Aorta (tissue), 5 donors: ENCODE measurements around the gene MTHFD1L. TPM values are rescaled to one million over a fixed set of nuclear protein-coding genes. Genes with fewer than 3 reads are reported as not detected.

Experiments
- ATAC-seq: fragments of 200-7000 bp; cut with Tn5 transposase; one replicate; pipeline ENCODE4 v1.9.1; 2022; ENCODE audit warnings: moderate library complexity; ENCODE audit not compliant: low FRiP score
- DNase-seq, 2 donors: peaks; one replicate each; pipeline ENCODE4 v3.0.0-alpha.2; 2020
- H3K27ac ChIP-seq, 2 donors: one replicate each; pipeline ENCODE4 v1.5.1; 2013; ENCODE audit warnings: low read length in 2 of 2, mild to moderate bottlenecking in 2 of 2, moderate library complexity in 2 of 2, control low read depth in 1 of 2, inconsistent platforms in 1 of 2, low read depth in 1 of 2
- H3K27me3 ChIP-seq, 2 donors: one replicate each; pipeline ENCODE4 v1.6.1; 2013; ENCODE audit warnings: control low read depth in 1 of 2, low read length in 1 of 2, mild to moderate bottlenecking in 1 of 2, moderate library complexity in 1 of 2; ENCODE audit not compliant: insufficient read depth in 2 of 2, control insufficient read depth in 1 of 2
- H3K36me3 ChIP-seq, 2 donors: one replicate each; pipeline ENCODE4 v1.6.1; 2013; ENCODE audit warnings: control low read depth in 1 of 2, low read length in 1 of 2, mild to moderate bottlenecking in 1 of 2; ENCODE audit not compliant: insufficient read depth in 2 of 2, control insufficient read depth in 1 of 2
- H3K4me1 ChIP-seq, 2 donors: one replicate each; pipeline ENCODE4 v1.6.1; 2013; ENCODE audit warnings: low read length in 2 of 2, control low read depth in 1 of 2, mild to moderate bottlenecking in 1 of 2, moderate library complexity in 1 of 2; ENCODE audit not compliant: insufficient read depth in 2 of 2, control insufficient read depth in 1 of 2
- H3K4me3 ChIP-seq, 2 donors: one replicate each; pipeline ENCODE4 v1.5.1; 2013; ENCODE audit warnings: low read length in 2 of 2, control low read depth in 1 of 2, mild to moderate bottlenecking in 1 of 2
- H3K9me3 ChIP-seq: one replicate; pipeline ENCODE4 v1.6.1; 2013; ENCODE audit warnings: mild to moderate bottlenecking, low read length; ENCODE audit not compliant: control insufficient read depth
- WGBS, 2 donors: extraction: QIAGEN DNeasy Blood & Tissue Kit; methylation state at CpG; one replicate each; pipeline ENCODE4 v1.1.7; 2013; 5-methylcytosine and 5-hydroxymethylcytosine counted together
- intact Hi-C, 2 donors: fragments of 100-400 bp; cut with DNase I; formaldehyde crosslinking; loops; one replicate each; pipeline versions ENCODE4 v1.14.2 to v1.15.0; 2022
- polyA plus RNA-seq, 2 donors: library from polyadenylated mRNA; stranded (reverse); fragments of 200-250 nt; gene quantifications; one replicate each; pipeline ENCODE4 v1.2.3, GENCODE V29; 2013
- total RNA-seq, 2 donors: library from RNA; stranded (reverse); fragmentation: NEBNext Ultra II Directional; extraction: Animal tissue kit (Norgen Biotek cat#: 25700); gene quantifications; one replicate each; pipeline ENCODE4 v1.2.1, GENCODE V29; 2021
- donor health status: healthy with polysubstance abuse.
- donor health status: Bipolar disorder and iron deficiency.
- donor health status: DM: no; HTN: no; CAD: no.
- donor health status: DM: no; HTN: no; CAD: no.
- donor health status: DM: yes; HTN: yes; CAD: no.

MTHFD1L gene
- total and polyA plus RNA-seq, 4 donors = 20.4 to 65.8 (median 55.7) TPM

DNA sequence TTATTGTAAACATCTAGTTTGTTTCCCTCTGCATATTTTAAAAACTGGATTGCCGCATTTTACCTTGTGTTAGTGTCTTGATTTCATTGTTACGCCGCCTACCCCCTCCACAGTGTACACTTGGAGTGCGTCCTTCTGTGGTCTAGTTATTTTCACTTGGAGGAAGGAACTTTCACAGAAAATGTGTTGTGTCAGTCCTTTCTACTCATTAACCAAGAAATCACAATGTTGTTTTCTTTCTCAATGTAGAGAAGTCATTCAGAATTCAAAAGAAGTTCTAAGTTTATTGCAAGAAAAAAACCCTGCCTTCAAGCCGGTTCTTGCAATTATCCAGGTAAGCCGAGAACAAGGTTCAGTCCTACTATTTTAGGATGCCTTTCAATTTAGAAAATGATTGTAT lies 10.3 kb downstream of the MTHFD1L start:
- no peak for ATAC-seq
- H3K9me3 ChIP-seq = no peaks in the 10 kb centered on the region
- H3K27me3 ChIP-seq = no peaks in the 10 kb centered on the region
- intact Hi-C loops = loop anchor here (5.0 kb wide), 1 partner anchor 59 kb away; no protein-coding TSS in a partner anchor
- peak overlapping the region in 1 of 2 donors; percentile 13 for H3K27ac ChIP-seq
- peaks cover 2 to 3% of the 10 kb centered on the region in 2 donors for H3K4me1 ChIP-seq
- WGBS, 2 donors = 60 to 65% methylated on average over 6 of the region's 6 CpGs
- H3K36me3 ChIP-seq = no peaks in the 10 kb centered on the region
- no peak overlapping the region for H3K4me3 ChIP-seq
- no peak for DNase-seq

DNA sequence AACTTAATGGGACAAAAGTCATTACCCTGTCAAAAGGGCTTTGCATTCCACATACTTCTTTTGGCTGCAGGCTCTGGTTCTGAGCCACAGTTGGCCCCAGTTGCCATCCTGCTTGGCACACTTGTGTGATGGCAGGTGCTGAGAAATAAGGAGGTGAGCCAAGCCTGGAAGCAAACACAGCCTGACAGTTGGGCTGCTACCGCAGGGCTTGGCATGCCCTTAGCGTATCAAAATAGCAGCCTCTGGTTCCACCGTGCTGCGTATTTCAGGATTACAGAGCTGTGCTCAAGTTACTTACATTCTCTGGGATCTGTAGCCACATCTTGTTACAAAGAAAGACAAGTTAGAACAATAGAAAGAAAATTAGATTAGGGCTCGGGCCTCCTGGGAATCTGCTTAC lies 11.1 kb downstream of the MTHFD1L start:
- no peak overlapping the region for H3K4me3 ChIP-seq
- intact Hi-C loops = loop anchor here (5.0 kb wide), 1 partner anchor 59 kb away; no protein-coding TSS in a partner anchor
- WGBS, 2 donors = 4 to 9% methylated on average over 5 of the region's 5 CpGs
- ATAC-seq = peak; percentile 87
- peak overlapping the region in 1 of 2 donors; percentile 91 for H3K27ac ChIP-seq
- H3K27me3 ChIP-seq = no peaks in the 10 kb centered on the region
- peaks cover 2 to 3% of the 10 kb centered on the region in 2 donors for H3K4me1 ChIP-seq
- H3K36me3 ChIP-seq = no peaks in the 10 kb centered on the region
- peak; percentile 79 for DNase-seq
- no peaks in the 10 kb centered on the region for H3K9me3 ChIP-seq

DNA sequence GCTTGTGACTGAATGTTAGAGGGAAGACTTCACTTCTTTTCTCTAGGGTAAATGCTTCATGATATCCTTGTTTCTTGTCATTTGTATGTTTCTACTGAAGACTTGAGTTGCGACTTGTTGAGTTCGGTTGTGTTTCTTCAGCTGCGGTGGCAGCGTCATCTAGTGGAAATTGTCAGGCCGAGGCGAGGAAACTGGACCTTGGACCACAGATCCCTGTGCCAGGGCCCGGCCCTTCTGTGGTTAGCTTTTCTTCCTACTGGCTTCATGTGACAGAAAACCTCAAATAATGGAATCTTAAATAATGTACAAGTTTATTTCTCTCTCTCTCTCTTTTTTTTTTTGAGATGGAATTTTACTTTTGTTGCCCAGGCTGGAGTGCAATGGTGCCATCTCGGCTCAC lies 12.4 kb downstream of the MTHFD1L start:
- DNase-seq (no peak), ATAC-seq (no peak)
- Histone ChIP-seq H3K9me3 (no peaks in the 10 kb centered on the region), H3K27me3 (no peaks in the 10 kb centered on the region), H3K4me3 (no peak overlapping the region), H3K27ac (no peak overlapping the region), H3K36me3 (no peaks in the 10 kb centered on the region), H3K4me1 (peaks cover 2 to 5% of the 10 kb centered on the region in 2 donors)
- 87 to 90% methylated on average over 8 of the region's 8 CpGs for WGBS, 2 donors
- intact Hi-C loops = loop anchor here (5.0 kb wide), 1 partner anchor 61 kb away; no protein-coding TSS in a partner anchor

DNA sequence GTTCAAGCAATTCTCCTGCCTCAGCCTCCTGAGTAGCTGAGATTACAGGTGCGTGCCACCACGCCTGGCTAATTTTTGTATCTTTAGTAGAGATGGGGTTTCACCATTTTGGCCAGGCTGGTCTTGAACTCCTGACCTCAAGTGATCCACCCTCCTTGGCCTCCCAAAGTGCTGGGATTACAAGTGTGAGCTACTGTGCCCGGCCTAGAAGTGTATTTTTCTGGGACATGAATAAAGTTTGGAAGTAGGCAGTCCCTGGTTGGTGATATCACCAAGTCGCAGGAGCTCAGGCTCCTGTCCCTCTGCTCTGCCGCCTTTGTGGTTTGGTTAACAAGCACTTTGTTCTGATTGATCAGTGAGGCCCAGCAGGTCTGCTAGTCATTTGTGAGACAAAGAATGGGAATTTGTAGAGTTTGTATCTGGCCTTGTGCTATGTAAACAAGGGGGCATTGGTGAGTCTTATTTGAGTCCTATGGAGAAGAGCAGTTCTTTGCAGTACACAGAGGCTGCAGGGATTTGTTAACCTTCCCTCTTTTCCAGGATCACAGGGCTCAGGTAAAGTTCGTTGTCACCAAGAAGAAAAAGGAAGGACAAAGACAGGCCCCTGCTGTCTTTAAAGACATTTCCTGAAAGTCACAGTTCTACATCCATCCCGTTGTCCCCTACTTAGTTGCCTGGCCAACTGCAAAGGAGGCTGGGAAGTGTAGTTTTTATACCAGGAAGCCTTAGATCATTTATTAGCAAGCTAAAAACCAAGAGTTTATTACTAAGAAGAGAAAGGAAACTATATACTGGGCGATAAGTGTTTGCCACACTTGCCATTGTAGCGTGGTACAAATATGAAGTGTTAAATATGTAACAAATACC lies 13.1 kb downstream of the MTHFD1L start:
- Histone ChIP-seq H3K27ac (peak overlapping the region in 1 of 2 donors; percentile 32), H3K4me3 (no peak overlapping the region), H3K36me3 (no peaks in the 10 kb centered on the region), H3K27me3 (no peaks in the 10 kb centered on the region), H3K9me3 (no peaks in the 10 kb centered on the region), H3K4me1 (peaks cover 2 to 5% of the 10 kb centered on the region in 2 donors)
- ATAC-seq = no peak
- 80 to 86% methylated on average over 9 of the region's 9 CpGs for WGBS, 2 donors
- no peak for DNase-seq
- intact Hi-C loops = loop anchor here (5.0 kb wide), 1 partner anchor 61 kb away; no protein-coding TSS in a partner anchor

DNA sequence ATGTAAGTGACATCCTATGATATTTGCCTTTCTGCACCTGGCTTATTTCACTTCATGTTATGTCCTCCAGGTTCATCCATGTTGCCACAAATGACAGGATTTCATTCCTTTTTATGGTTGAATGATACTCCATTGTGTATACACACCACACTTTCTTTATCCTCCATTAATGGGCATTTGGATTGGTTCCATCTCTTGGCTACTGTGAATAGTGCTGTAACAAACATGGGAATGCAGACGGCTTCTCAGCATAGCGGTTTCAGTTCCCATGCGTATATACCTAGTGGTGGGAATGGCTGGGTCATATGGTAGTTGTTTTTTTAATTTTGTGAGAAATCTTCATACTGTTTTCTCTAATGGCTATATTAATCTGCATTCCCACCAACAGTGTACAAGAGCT lies 14.8 kb downstream of the MTHFD1L start:
- Histone ChIP-seq H3K27me3 (no peaks in the 10 kb centered on the region), H3K4me1 (peaks cover 2 to 5% of the 10 kb centered on the region in 2 donors), H3K36me3 (no peaks in the 10 kb centered on the region), H3K27ac (no peak overlapping the region), H3K9me3 (no peaks in the 10 kb centered on the region), H3K4me3 (no peak overlapping the region)
- WGBS, 2 donors = 86 to 92% methylated on average over 3 of the region's 3 CpGs
- no peak for DNase-seq
- intact Hi-C loops = no loop called here
- no peak for ATAC-seq

DNA sequence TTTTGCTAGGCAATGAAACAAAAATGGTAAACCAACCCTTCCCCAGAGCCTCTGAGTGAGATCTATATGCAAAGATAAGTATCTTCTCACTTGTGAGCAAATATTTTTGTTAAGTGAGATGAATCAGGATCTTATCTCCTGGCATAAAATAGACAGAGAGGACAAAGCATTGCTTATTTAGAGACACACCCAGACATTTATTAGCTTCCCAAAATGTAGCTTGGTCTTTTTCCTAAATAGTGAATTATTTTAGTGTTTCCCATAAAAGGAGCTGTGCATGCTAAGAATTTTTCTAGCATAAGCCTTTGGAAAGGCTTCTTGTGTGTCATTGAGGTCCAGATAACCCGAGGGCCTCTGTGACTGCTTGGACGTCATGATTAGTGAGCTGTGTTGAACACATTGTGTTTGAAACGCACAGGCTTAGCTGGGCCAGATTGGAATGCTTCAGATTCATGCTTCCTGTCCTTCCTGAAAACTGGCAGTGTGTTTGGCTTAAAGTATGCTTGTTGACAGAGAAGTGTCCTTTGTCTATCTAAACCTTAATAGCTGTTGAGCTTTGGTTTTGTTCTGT lies 16.5 kb downstream of the MTHFD1L start:
- 6 to 8% methylated on average over 3 of the region's 3 CpGs for WGBS, 2 donors
- Histone ChIP-seq H3K4me1 (peaks cover 2 to 3% of the 10 kb centered on the region in 2 donors), H3K36me3 (no peaks in the 10 kb centered on the region), H3K4me3 (no peak overlapping the region), H3K9me3 (no peaks in the 10 kb centered on the region), H3K27ac (peak overlapping the region; percentile 57 to 76), H3K27me3 (no peaks in the 10 kb centered on the region)
- peak; percentile 80 for ATAC-seq
- DNase-seq = peak in 1 of 2 donors; percentile 69
- intact Hi-C loops = no loop called here

DNA sequence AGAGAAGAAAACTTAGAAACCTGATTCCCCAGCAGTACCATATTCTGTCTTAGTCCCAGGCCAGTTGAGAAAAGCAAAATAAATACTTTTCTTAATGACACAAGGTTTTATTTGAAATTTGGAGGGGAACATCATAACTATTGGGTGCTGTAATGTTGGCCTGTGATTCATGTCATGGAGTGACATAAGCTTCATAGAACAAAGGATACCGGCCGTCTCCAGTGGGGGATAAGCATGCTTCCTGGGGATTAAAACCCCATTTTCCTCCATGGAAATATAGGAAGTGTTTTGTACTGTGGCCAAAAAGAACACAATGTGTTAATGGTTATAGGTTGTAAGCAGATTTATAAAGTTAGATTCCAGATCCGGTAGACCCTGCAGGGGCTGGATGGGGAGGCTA lies 18.0 kb downstream of the MTHFD1L start:
- no peaks in the 10 kb centered on the region for H3K27me3 ChIP-seq
- H3K27ac ChIP-seq = peak overlapping the region in 1 of 2 donors; percentile 39
- peaks cover 2% of the 10 kb centered on the region in 2 donors for H3K4me1 ChIP-seq
- intact Hi-C loops = no loop called here
- ATAC-seq (no peak), DNase-seq (no peak)
- H3K4me3 ChIP-seq = no peak overlapping the region
- 18 to 22% methylated on average over 3 of the region's 3 CpGs for WGBS, 2 donors
- H3K36me3 ChIP-seq = peaks cover 0 to under 1% of the 10 kb centered on the region in 2 donors
- H3K9me3 ChIP-seq = no peaks in the 10 kb centered on the region

DNA sequence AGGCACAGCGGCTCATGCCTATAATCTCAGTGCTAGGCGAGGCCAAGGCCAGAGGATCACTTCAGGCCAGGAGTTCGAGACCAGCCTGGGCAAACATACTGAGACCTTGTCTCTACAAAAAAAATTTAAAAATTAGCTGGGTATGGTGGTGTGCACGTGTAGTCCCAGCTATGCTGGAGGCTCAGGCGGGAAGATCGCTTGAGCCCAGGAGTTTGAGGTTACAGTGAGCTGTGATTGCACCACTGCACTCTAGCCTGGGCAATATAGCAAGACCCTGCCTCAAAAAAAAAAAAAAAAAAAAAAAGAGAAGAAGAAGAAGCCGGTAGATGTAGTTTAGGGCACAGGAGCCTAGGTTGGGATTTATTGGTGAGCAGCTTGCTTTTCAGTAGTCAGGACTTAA lies 20.7 kb downstream of the MTHFD1L start:
- Histone ChIP-seq H3K9me3 (no peaks in the 10 kb centered on the region), H3K4me1 (peaks cover 0 to 2% of the 10 kb centered on the region in 2 donors), H3K36me3 (peaks cover 0 to 3% of the 10 kb centered on the region in 2 donors), H3K27me3 (no peaks in the 10 kb centered on the region), H3K4me3 (no peak overlapping the region), H3K27ac (no peak overlapping the region)
- intact Hi-C loops = no loop called here
- WGBS, 2 donors = 94 to 96% methylated on average over 7 of the region's 7 CpGs
- no peak for ATAC-seq
- DNase-seq = no peak
